Measurements from ENCODE around the gene GNB2.

GNB2 gene

GRCh38 chr7:100726996-100727761 is 53.6 kb downstream of the GNB2 start:
- H3K4me1 ChIP-seq = no peaks in the 10 kb centered on the region
- H3K4me3 ChIP-seq = no peak overlapping the region
- H3K27ac ChIP-seq = no peak overlapping the region
- no peaks in the 10 kb centered on the region for H3K9me3 ChIP-seq
- H3K4me2 ChIP-seq = no peak overlapping the region
- H3K36me3 ChIP-seq = no peaks in the 10 kb centered on the region
- H4K20me1 ChIP-seq = no peaks in the 10 kb centered on the region
- H3K27me3 ChIP-seq = peaks cover 13% of the 10 kb centered on the region; the same call in 1 of the 2 replicates
- TF ChIP-seq Cebpa-rat (IDR thresholded peaks at IDR 0.05) = no peak
- 0 out of 2 replicates have a peak overlapping the region, but pooled peaks have one; percentile 8 for H3K9ac ChIP-seq

GRCh38 chr7:100728196-100728595 is 54.7 kb downstream of the GNB2 start:
- no peak overlapping the region for H3K4me3 ChIP-seq
- H3K9me3 ChIP-seq = no peaks in the 10 kb centered on the region
- H3K27ac ChIP-seq = no peak overlapping the region
- H3K4me1 ChIP-seq = no peaks in the 10 kb centered on the region
- no peak overlapping the region for H3K9ac ChIP-seq
- H3K36me3 ChIP-seq = no peaks in the 10 kb centered on the region
- H4K20me1 ChIP-seq = no peaks in the 10 kb centered on the region
- no peak overlapping the region for H3K4me2 ChIP-seq
- TF ChIP-seq Cebpa-rat (IDR thresholded peaks at IDR 0.05) = no peak
- peaks cover 3% of the 10 kb centered on the region; the same call in 1 of the 2 replicates for H3K27me3 ChIP-seq

Data from BLaER1 (cell line).